NB4 (cell line): ENCODE data around the gene ZNF641.

ENCODE experiments used
- CTCF ChIP-seq: IDR thresholded peaks from one replicate; pipeline ENCODE4 v1.5.1; 2012; ENCODE audit warnings: low read depth, low read length
- MYC ChIP-seq: IDR thresholded peaks from 2 replicates; pipeline ENCODE4 v1.6.1; 2011; ENCODE audit warnings: low read depth, low read length

GRCh38 chr12:48342980-48343379, 7.7 kb downstream of the ZNF641 start:
- TF ChIP-seq CTCF = no peak
- no peak for TF ChIP-seq MYC
